ENCODE data around the gene GPSM1. TPM values are rescaled to one million over a fixed set of nuclear protein-coding genes. Genes with fewer than 3 reads are reported as not detected.

Gene GPSM1
- total RNA-seq, 1 experiment from 2014 or later: 14.2 TPM

DNA sequence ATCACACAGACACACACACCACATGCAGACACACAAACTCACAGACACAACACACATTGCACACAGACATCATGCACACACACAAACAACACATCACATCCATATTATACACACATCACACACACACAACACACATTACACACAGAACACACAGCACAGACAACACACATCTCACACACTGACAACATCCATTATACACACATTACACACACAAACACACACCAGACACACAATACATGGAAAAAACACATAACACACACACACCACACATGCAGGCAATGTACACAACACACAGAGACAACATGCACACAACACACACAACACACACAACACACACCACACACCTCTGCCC lies 18.7 kb upstream of the GPSM1 start (continued):
- TF ChIP-seq ZBTB21 (CRISPR knock-in tag; IDR thresholded peaks at IDR 0.05; ENCODE audit: borderline replicate concordance) (no peak), GRHL2 (CRISPR knock-in tag; IDR thresholded peaks at IDR 0.05; ENCODE audit: insufficient replicate concordance, severe bottlenecking) (no peak), ZNF416 (CRISPR knock-in tag; IDR thresholded peaks at IDR 0.05) (no peak), ZNF138 (CRISPR knock-in tag; conservative IDR thresholded peaks at IDR 0.05) (no peak), CREB1 (CRISPR knock-in tag; IDR thresholded peaks at IDR 0.05) (no peak), ATF1 (CRISPR knock-in tag; IDR thresholded peaks at IDR 0.05) (no peak), CBFB (CRISPR knock-in tag; IDR thresholded peaks at IDR 0.05; ENCODE audit: low read depth) (no peak)
- TF ChIP-seq, protein P1, sequence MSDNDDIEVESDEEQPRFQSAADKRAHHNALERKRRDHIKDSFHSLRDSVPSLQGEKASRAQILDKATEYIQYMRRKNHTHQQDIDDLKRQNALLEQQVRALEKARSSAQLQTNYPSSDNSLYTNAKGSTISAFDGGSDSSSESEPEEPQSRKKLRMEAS (CRISPR knock-in tag; IDR thresholded peaks at IDR 0.05): no peak
- TF ChIP-seq, protein P2, sequence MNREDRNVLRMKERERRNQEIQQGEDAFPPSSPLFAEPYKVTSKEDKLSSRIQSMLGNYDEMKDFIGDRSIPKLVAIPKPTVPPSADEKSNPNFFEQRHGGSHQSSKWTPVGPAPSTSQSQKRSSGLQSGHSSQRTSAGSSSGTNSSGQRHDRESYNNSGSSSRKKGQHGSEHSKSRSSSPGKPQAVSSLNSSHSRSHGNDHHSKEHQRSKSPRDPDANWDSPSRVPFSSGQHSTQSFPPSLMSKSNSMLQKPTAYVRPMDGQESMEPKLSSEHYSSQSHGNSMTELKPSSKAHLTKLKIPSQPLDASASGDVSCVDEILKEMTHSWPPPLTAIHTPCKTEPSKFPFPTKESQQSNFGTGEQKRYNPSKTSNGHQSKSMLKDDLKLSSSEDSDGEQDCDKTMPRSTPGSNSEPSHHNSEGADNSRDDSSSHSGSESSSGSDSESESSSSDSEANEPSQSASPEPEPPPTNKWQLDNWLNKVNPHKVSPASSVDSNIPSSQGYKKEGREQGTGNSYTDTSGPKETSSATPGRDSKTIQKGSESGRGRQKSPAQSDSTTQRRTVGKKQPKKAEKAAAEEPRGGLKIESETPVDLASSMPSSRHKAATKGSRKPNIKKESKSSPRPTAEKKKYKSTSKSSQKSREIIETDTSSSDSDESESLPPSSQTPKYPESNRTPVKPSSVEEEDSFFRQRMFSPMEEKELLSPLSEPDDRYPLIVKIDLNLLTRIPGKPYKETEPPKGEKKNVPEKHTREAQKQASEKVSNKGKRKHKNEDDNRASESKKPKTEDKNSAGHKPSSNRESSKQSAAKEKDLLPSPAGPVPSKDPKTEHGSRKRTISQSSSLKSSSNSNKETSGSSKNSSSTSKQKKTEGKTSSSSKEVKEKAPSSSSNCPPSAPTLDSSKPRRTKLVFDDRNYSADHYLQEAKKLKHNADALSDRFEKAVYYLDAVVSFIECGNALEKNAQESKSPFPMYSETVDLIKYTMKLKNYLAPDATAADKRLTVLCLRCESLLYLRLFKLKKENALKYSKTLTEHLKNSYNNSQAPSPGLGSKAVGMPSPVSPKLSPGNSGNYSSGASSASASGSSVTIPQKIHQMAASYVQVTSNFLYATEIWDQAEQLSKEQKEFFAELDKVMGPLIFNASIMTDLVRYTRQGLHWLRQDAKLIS (CRISPR knock-in tag; IDR thresholded peaks at IDR 0.05; ENCODE audit: borderline replicate concordance): no peak
- TF ChIP-seq, protein P3, sequence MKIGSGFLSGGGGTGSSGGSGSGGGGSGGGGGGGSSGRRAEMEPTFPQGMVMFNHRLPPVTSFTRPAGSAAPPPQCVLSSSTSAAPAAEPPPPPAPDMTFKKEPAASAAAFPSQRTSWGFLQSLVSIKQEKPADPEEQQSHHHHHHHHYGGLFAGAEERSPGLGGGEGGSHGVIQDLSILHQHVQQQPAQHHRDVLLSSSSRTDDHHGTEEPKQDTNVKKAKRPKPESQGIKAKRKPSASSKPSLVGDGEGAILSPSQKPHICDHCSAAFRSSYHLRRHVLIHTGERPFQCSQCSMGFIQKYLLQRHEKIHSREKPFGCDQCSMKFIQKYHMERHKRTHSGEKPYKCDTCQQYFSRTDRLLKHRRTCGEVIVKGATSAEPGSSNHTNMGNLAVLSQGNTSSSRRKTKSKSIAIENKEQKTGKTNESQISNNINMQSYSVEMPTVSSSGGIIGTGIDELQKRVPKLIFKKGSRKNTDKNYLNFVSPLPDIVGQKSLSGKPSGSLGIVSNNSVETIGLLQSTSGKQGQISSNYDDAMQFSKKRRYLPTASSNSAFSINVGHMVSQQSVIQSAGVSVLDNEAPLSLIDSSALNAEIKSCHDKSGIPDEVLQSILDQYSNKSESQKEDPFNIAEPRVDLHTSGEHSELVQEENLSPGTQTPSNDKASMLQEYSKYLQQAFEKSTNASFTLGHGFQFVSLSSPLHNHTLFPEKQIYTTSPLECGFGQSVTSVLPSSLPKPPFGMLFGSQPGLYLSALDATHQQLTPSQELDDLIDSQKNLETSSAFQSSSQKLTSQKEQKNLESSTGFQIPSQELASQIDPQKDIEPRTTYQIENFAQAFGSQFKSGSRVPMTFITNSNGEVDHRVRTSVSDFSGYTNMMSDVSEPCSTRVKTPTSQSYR (CRISPR knock-in tag; IDR thresholded peaks at IDR 0.05): no peak

DNA sequence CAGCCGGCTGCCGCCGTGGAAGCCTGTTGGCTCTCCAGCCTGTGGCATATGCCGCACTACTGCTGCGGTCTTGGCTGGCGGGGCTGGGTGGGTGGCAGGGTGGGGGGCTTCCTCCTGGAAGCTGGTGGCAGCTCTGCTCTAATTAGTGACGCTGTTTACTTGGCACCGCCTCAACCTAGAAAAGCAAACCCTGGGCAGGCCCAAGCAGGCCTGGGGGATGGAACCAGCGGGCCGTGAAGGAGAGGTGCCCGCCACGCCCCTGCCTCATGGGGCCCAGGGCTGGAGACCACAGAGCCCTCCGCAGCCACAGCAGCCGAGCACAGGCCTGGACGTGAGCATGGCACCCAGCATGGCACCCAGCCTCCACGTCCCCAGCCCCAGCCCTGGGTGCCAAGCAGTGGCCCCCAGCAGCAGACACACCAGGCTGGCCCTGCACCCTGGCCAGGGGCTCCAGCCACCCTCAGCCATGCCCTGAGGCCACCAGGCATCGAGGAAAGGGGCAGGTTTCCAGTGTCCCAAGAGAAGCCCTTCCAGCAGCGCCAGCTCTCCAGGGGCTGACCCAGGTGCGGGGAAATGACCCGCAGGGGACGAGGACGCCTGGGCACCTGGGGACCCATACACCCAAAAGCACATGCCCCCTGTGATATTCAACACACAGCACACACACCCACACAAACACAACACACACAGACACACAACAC lies 18.1 kb upstream of the GPSM1 start:
- CTCF ChIA-PET: no interaction called here
- ATAC-seq (no peak), DNase-seq (ENCODE audit: low spot score) (no peak)
- Mint-ChIP-seq H3K4me3 (no peak overlapping the region), H3K4me1 (no peaks in the 10 kb centered on the region), H3K9me3 (no peaks in the 10 kb centered on the region), H3K27me3 (ENCODE audit: low read depth) (no peaks in the 10 kb centered on the region), H3K27ac (no peak overlapping the region), H3K36me3 (no peaks in the 10 kb centered on the region)
- POLR2A ChIA-PET: no interaction called here
- TF ChIP-seq, protein P4, sequence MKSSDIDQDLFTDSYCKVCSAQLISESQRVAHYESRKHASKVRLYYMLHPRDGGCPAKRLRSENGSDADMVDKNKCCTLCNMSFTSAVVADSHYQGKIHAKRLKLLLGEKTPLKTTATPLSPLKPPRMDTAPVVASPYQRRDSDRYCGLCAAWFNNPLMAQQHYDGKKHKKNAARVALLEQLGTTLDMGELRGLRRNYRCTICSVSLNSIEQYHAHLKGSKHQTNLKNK (CRISPR knock-in tag; IDR thresholded peaks at IDR 0.05): no peak
- no peak for TF ChIP-seq JUN (CRISPR knock-in tag; IDR thresholded peaks at IDR 0.05)
- TF ChIP-seq, protein P5, sequence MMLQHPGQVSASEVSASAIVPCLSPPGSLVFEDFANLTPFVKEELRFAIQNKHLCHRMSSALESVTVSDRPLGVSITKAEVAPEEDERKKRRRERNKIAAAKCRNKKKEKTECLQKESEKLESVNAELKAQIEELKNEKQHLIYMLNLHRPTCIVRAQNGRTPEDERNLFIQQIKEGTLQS (CRISPR knock-in tag; conservative IDR thresholded peaks at IDR 0.05): no peak
- TF ChIP-seq, protein P2 (CRISPR knock-in tag; IDR thresholded peaks at IDR 0.05; ENCODE audit: borderline replicate concordance): no peak

All from WTC11 (cell line).